Endothelial cell of umbilical vein (primary cell): ENCODE results near the gene WDR48.

Experiments
- EZH2 ChIP-seq: IDR thresholded peaks from 2 replicates; pipeline ENCODE4 v1.6.1; 2012; ENCODE audit warnings: borderline replicate concordance, low read depth, mild to moderate bottlenecking, moderate library complexity, low read length, inconsistent platforms; ENCODE audit not compliant: severe bottlenecking
- FOS ChIP-seq: IDR thresholded peaks from 2 replicates; pipeline ENCODE4 v1.6.1; 2011; ENCODE audit warnings: mild to moderate bottlenecking, low read length, moderate library complexity, borderline replicate concordance; ENCODE audit not compliant: insufficient read depth
- JUN ChIP-seq: IDR thresholded peaks from 2 replicates; pipeline ENCODE4 v1.6.1; 2011; ENCODE audit warnings: borderline replicate concordance, low read depth; ENCODE audit not compliant: insufficient read length, insufficient read depth
- MYC ChIP-seq: IDR thresholded peaks from one replicate; pipeline ENCODE4 v1.6.1; 2011; ENCODE audit warnings: mild to moderate bottlenecking, low read depth, low read length
- POLR2A ChIP-seq: IDR thresholded peaks from 2 replicates; pipeline ENCODE4 v1.6.1; 2012; ENCODE audit warnings: low read depth, mild to moderate bottlenecking, control low read depth, low read length
- POLR2AphosphoS5 ChIP-seq: IDR thresholded peaks from 2 replicates; pipeline ENCODE4 v1.6.1; 2012; ENCODE audit warnings: low read depth, mild to moderate bottlenecking, control low read depth, low read length, moderate library complexity; ENCODE audit not compliant: insufficient read depth
- TF ChIP-seq, protein P1 (sequence below), 2 donors: IDR thresholded peaks; 1 replicate in 1 of 2; 2 replicates in 1 of 2; pipeline ENCODE4 v1.5.1; 2011; ENCODE audit warnings: low read length in 2 of 2, mild to moderate bottlenecking in 2 of 2, moderate library complexity in 2 of 2, control low read depth in 1 of 2, inconsistent platforms in 1 of 2, low read depth in 1 of 2; ENCODE audit not compliant: insufficient read depth in 1 of 2; ENCODE audit errors: extremely low read depth in 1 of 2
- TF ChIP-seq, protein P2 (sequence below): IDR thresholded peaks from 2 replicates; pipeline ENCODE4 v1.6.1; 2011; ENCODE audit not compliant: insufficient read depth, insufficient read length

DNA sequence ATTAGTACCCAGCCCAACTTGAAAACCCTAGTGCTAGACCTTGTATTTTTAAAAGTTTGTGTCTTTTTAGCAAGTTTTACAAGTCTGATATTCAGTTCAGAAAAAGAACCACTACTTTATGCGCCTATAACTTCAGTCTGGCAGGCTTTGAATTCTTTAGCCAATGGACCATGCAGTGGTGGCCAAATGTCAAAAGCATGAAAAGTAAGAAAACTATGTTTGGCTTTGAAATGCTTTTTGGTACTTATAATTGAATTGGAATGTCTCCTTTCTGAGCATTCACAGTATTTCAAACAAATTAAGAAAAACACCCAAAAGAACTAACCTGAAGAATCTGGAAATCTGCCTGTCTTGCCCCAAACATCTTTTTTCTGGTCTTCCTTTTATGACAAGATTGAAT is 12.8 kb downstream of the WDR48 start:
- TF ChIP-seq, protein P1, sequence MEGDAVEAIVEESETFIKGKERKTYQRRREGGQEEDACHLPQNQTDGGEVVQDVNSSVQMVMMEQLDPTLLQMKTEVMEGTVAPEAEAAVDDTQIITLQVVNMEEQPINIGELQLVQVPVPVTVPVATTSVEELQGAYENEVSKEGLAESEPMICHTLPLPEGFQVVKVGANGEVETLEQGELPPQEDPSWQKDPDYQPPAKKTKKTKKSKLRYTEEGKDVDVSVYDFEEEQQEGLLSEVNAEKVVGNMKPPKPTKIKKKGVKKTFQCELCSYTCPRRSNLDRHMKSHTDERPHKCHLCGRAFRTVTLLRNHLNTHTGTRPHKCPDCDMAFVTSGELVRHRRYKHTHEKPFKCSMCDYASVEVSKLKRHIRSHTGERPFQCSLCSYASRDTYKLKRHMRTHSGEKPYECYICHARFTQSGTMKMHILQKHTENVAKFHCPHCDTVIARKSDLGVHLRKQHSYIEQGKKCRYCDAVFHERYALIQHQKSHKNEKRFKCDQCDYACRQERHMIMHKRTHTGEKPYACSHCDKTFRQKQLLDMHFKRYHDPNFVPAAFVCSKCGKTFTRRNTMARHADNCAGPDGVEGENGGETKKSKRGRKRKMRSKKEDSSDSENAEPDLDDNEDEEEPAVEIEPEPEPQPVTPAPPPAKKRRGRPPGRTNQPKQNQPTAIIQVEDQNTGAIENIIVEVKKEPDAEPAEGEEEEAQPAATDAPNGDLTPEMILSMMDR (IDR thresholded peaks at IDR 0.05; ENCODE audit: extremely low read depth in 1 of 2, insufficient read depth in 1 of 2, low read depth in 1 of 2, low read length in 2 of 2), result no peak
- TF ChIP-seq POLR2A, result no peak
- no peak for TF ChIP-seq MYC
- no peak for TF ChIP-seq EZH2
- no peak for TF ChIP-seq FOS
- TF ChIP-seq POLR2AphosphoS5, result no peak
- TF ChIP-seq, protein P2, sequence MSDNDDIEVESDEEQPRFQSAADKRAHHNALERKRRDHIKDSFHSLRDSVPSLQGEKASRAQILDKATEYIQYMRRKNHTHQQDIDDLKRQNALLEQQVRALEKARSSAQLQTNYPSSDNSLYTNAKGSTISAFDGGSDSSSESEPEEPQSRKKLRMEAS, result no peak
- TF ChIP-seq JUN, result no peak
